Colon (tissue), 2 donors: Measurements from ENCODE around the gene SERPINA5.

Source experiments
- FAIRE-seq: peaks from 2 replicates; lab custom pipeline; 2012; peaks lifted over from hg19 to GRCh38; lab: Jason Lieb, UNC
- donor health status: control.
- donor health status: control.

Gene SERPINA5

DNA sequence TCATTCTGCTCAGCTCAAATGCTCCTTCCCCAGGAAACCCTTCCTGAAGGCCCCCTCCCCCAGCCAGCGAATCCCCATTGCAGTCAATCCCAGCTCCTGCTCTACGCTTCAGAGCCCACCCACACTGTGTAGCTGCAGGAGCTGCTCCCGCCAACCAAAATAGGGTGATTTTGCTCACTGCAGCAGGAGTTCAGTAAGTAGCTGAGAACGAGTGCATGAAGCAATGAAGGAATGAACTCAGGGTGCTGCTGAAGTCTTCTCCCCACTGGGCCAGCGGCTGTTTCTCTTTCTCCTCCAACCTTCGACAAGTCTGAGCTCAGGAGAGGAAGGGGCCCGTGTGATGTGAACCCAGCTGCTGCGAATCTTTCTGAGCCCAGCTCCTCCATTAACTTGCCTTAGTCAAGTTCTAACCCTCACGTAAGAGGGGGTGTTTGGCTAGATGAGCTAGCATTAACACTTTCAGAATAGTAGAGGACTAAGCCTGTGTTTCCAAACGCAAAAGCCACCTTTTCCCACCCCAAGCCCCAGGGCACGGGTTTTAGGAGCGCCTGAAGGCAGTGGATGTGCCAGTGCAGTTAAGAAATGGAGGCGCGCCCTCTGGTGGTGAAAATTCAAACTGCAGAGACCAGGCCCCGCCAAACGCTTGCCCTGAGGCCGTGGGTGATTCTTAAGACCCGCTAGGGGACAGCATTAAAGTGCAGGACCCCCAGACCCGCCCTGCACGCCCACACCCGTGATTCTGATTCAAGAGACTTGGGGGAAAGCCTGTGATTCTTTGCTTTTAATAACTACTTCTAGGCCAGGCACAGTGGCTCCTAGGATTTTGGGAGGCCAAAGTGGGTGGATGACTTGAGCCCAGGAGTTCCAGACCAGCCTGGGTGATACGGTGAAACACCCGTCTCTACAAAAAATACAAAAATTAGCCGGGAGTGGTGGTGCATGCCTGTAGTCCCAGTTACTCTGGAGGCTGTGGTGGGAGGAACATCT is 31.9 kb upstream of the SERPINA5 start:
- FAIRE-seq, result no peak

- FAIRE-seq, result no peak
Observed at GRCh38 chr14:94550041-94550440, 31.2 kb upstream of the SERPINA5 start.

GRCh38 chr14:94555991-94556390 is 25.2 kb upstream of the SERPINA5 start:
- FAIRE-seq, result no peak

GRCh38 chr14:94557327-94557726 is 23.9 kb upstream of the SERPINA5 start:
- FAIRE-seq, result no peak

DNA sequence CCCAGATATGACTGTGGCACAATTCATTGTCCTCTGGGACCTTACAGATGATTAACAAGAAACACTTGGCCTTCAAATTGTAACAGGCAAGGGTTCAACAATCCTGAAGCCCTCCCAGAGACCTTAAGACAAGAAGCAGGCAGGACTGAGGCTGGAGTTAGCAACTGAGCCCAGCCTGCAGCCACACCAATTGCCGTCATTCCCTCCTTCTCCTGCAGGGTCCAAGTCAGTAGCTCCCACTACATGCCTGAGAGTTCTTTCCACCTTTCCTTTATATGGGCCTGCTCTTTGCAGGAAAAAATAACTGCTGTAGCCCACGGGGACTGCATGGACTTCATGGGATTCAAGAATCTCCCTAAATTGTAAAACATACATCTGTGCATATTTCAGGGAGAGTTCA is 22.4 kb upstream of the SERPINA5 start:
- no peak for FAIRE-seq

DNA sequence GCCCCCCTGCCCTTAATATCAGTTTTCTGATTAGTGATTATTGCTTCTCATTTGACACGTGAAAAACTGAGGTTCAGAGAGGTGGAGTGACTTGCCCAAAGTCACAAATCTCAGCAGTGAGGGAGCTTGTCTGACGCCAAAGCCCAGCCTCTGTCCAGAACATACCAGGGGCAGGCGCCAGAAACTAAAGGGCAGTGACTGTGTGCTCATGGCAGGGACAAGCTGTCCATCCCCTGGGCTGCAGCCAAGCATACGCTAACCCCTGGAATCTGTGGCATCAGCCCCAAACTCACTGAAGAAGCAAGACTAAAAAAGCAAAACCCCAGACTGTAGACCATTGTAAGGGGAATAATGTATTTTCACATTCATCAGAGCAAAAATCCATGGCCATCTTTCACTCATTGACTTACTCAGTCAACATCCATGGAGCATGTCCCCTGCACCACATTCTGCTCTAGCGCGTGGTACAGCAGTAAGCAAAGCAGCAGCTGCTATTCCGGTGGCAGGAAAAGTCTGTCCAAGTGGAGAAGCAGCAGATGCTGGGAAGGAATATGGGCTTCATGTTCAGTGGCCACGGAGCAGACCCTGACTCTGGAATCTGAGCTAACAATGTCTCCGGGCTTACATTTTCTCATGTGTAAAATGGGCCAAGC is 21.5 kb upstream of the SERPINA5 start:
- no peak for FAIRE-seq

- no peak for FAIRE-seq
Observed at GRCh38 chr14:94560291-94560665, 20.9 kb upstream of the SERPINA5 start.

- FAIRE-seq, result no peak
Observed at GRCh38 chr14:94560751-94561655, 20.2 kb upstream of the SERPINA5 start, which contains the start of gene SERPINA4. Gene SERPINA4, plus strand, starts transcription at chr14:94561442. Its CDS starts 2,041 bp downstream, at chr14:94563483.

- no peak for FAIRE-seq
Observed at GRCh38 chr14:94561656-94562010, 19.6 kb upstream of the SERPINA5 start.

DNA sequence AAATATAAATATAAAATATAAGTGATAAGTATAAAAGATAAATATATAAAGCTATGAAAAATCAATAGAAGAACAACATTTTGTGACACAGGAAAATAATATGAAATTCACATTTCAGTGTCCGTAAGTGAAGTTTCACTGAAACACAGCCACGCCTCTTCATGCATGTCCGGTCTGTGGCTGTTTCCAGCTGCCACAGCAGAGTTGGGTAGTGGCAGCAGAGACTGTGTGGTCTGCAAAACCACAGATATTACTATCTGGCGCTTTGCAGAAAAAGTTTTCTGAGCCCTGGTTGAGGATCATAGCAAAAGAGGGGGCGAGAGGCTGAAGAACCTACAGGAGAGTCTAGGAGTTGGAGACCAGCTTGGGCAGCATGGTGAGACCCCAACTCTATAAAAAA is 19.2 kb upstream of the SERPINA5 start:
- FAIRE-seq, result no peak

DNA sequence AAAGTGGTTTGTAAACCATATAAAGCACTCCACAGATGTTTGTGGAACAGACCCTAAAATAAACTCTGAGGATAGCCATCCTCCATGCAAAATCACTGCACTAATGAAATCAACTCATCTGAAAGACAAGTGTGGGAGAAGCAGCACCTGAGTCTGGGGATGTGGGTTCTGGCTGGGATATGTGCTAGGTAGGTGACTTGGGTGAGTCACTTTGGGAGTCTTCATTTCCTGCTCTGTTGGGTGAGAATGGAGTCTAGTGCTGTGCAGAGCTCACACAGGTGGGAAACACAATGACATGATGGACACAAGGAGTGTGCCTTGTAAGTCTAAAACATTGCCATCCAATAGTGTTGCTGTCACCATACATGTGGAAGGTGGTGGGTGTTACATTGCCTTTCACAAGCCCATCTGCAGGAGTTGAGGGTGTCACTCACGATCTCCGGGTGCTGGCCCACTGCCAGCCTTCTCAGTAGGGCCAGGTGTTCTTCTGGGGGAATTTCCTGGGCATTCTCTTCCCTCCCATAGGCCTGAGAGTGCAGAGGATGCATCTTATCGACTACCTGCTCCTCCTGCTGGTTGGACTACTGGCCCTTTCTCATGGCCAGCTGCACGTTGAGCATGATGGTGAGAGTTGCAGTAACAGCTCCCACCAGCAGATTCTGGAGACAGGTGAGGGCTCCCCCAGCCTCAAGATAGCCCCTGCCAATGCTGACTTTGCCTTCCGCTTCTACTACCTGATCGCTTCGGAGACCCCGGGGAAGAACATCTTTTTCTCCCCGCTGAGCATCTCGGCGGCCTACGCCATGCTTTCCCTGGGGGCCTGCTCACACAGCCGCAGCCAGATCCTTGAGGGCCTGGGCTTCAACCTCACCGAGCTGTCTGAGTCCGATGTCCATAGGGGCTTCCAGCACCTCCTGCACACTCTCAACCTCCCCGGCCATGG is 18.0 kb upstream of the SERPINA5 start:
- no peak for FAIRE-seq

DNA sequence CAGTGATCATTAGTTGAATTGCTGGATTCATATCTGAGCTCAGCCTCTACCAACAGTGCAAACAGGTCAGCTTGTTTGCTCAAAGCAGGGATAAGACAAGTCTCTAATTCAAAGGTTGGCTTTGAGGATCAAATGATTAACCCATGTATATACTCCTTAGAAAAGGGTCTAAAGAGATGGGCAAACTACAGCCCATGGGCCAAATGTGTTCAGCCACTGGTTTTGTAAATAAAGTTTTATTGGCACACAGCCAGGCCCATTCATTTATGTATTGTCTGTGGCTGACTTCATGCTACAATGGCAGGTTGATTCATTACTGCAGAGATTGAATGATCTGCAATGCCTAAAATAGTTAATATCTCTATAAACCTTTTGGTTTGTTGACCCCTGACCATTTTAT is 16.8 kb upstream of the SERPINA5 start:
- FAIRE-seq, result no peak

DNA sequence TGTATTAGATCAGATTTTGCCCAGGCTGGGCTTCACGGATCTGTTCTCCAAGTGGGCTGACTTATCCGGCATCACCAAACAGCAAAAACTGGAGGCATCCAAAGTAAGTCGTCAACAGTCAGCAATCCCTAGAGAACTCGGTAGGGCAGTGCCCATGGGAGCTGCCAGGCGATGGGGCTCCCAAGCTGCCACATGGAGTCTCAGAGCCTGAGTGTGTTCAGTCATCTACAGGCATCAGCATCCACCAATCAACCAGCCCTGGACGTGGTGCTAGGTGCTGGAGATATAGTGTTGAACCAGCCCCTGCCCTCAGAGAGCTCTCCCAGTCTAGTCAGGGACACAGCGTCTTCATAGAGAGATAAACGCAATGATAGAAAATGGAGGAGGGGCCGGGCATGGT is 13.0 kb upstream of the SERPINA5 start:
- no peak for FAIRE-seq

- FAIRE-seq, result no peak
Observed at GRCh38 chr14:94569381-94570001, 11.7 kb upstream of the SERPINA5 start.

DNA sequence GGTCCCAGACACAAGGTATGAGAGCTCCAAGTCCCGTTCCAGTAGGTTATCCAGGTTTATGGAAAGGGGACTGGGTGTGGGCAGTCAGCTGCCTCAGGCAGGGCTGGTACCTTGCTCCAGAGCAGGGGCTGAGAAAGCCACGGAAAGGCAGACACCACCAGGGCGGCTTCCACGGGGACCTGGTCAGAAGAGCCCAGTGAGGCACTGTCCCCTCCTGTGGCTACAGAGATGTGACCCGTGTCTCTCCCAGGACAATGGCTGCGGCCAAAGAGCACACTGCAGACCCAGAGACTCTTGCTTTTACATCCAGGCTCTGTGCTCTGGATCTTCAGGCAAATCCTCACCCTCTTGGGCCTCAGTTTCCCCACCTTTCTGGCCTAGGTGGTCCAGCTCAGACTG is 11.2 kb upstream of the SERPINA5 start:
- no peak for FAIRE-seq

- FAIRE-seq, result no peak
Observed at GRCh38 chr14:94570440-94570839, 10.8 kb upstream of the SERPINA5 start.

GRCh38 chr14:94571395-94571794 is 9.8 kb upstream of the SERPINA5 start:
- no peak for FAIRE-seq

GRCh38 chr14:94571950-94572349 is 9.3 kb upstream of the SERPINA5 start:
- no peak for FAIRE-seq

DNA sequence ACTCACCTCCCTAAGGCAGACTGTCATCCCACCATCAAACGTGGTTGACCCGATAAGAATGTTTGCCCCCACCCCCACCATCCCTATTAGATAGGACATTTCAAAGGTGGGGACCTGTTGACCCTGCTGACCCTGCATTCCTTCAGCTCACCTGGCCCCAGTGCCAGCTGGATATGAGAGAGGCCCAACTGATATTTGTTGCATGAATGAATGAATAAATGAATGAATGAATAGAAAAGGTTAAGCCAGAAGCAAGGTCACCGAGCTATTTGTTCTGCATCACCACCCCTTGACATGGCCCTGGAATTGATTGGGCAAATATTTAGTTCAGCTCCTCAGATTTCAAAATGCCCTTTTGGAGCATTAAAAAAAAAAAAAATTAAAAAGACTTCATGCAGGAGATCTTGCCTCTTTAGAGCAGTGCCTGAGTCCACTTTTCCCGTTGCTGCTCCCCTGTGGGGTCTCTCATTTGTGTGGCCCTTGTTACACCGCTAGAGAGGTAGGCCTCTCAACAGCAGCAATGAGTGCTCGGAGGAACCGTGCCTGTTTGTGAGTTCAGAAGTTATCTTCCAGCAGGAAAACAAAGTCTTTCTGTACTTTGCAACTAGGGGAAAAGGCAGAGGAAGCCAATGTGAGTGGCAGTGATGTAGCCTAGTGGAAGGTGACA is 8.5 kb upstream of the SERPINA5 start:
- no peak for FAIRE-seq
